Measurements from ENCODE around the gene EZR.
"Not testable (repeated sequence)": the region's sequence is repeated elsewhere in the genome, so short reads cannot be mapped to it uniquely, and the experiment has no call there.

Gene EZR

GRCh38 chr6:158836625-158837311, 17.6 kb upstream of the EZR start:
- no peak overlapping the region for H3K4me3 ChIP-seq (ENCODE audit: low read length)
- no peaks in the 10 kb centered on the region for H3K36me3 ChIP-seq (replicated peaks; ENCODE audit: low read depth, low read length)
- H3K27me3 ChIP-seq (ENCODE audit: low read depth, low read length): no peaks in the 10 kb centered on the region
- no peak overlapping the region for H3K27ac ChIP-seq (ENCODE audit: low read length)
- H3K4me1 ChIP-seq (ENCODE audit: low read length): peaks cover 8% of the 10 kb centered on the region; the same call in 1 of the 2 replicates
- H3K4me2 ChIP-seq (ENCODE audit: low read length): no peak overlapping the region
- H4K20me1 ChIP-seq (ENCODE audit: insufficient read depth, low read length): no peaks in the 10 kb centered on the region
- H3K9ac ChIP-seq (ENCODE audit: low read length): no peak overlapping the region
- TF ChIP-seq CTCF (IDR thresholded peaks at IDR 0.05; ENCODE audit: low read depth, low read length) (no peak), EZH2phosphoT487 (IDR thresholded peaks at IDR 0.05; ENCODE audit: low read depth) (no peak)
- H2AFZ ChIP-seq (ENCODE audit: low read depth, low read length): no peak overlapping the region
- no peaks in the 10 kb centered on the region for H3K79me2 ChIP-seq (ENCODE audit: low read length)
- H3K9me3 ChIP-seq (ENCODE audit: insufficient read depth, low read length): no peaks in the 10 kb centered on the region

DNA sequence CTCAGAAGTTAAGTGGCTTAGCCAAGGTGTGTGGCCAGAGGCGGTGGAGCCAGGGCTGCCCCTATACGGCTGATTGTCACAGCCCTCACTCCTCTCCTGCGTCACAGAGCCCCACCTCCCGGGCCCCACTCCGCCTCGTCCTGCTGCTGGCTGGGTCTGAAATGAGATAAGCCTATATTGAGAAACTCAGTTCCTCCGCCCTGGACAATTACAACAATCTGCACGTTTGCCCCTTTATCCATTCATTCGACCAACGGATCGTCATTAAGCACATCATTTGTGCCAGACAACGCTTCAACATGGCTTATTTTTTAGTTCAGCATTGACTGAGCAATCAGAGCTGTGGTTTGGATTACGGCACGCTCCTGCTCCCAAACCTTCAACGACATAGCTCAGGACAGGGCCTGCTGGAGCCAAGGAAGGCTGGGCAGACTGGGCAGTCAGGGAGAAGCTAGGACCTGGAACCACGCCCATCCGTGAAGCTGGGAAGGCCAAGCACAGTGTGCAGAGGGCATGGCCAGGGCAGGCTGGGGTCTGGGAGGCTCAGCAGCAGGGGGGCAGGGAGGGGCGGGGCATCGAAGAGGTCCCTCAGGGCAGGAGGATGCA, 16.6 kb upstream of the EZR start:
- no peaks in the 10 kb centered on the region for H3K27me3 ChIP-seq (ENCODE audit: low read depth, low read length)
- H3K4me2 ChIP-seq (ENCODE audit: low read length): peak overlapping the region; percentile 93
- no peak overlapping the region for H3K27ac ChIP-seq (ENCODE audit: low read length)
- peak overlapping the region; percentile 44 for H3K9ac ChIP-seq (ENCODE audit: low read length)
- no peaks in the 10 kb centered on the region for H3K36me3 ChIP-seq (replicated peaks; ENCODE audit: low read depth, low read length)
- H3K9me3 ChIP-seq (ENCODE audit: insufficient read depth, low read length): no peaks in the 10 kb centered on the region
- H4K20me1 ChIP-seq (ENCODE audit: insufficient read depth, low read length): no peaks in the 10 kb centered on the region
- peak overlapping the region; percentile 75 for H3K4me3 ChIP-seq (ENCODE audit: low read length)
- TF ChIP-seq EZH2phosphoT487 (IDR thresholded peaks at IDR 0.05; ENCODE audit: low read depth) (no peak), CTCF (IDR thresholded peaks at IDR 0.05; ENCODE audit: low read depth, low read length) (no peak)
- peak overlapping the region; percentile 94 for H2AFZ ChIP-seq (ENCODE audit: low read depth, low read length)
- H3K79me2 ChIP-seq (ENCODE audit: low read length): no peaks in the 10 kb centered on the region
- peaks cover 8% of the 10 kb centered on the region; the same call in 1 of the 2 replicates for H3K4me1 ChIP-seq (ENCODE audit: low read length)

- H3K36me3 ChIP-seq (replicated peaks; ENCODE audit: low read depth, low read length): no peaks in the 10 kb centered on the region
- TF ChIP-seq EZH2phosphoT487 (IDR thresholded peaks at IDR 0.05; ENCODE audit: low read depth) (no peak), CTCF (IDR thresholded peaks at IDR 0.05; ENCODE audit: low read depth, low read length) (no peak)
- H3K27me3 ChIP-seq (ENCODE audit: low read depth, low read length): no peaks in the 10 kb centered on the region
- no peaks in the 10 kb centered on the region for H4K20me1 ChIP-seq (ENCODE audit: insufficient read depth, low read length)
- H3K4me2 ChIP-seq (ENCODE audit: low read length): peak overlapping the region; percentile 93
- H3K27ac ChIP-seq (ENCODE audit: low read length): no peak overlapping the region
- 0 out of 2 replicates have a peak overlapping the region, but pooled peaks have one; percentile 94 for H2AFZ ChIP-seq (ENCODE audit: low read depth, low read length)
- no peak overlapping the region for H3K9ac ChIP-seq (ENCODE audit: low read length)
- peaks cover 8% of the 10 kb centered on the region; the same call in 1 of the 2 replicates for H3K4me1 ChIP-seq (ENCODE audit: low read length)
- H3K79me2 ChIP-seq (ENCODE audit: low read length): no peaks in the 10 kb centered on the region
- no peaks in the 10 kb centered on the region for H3K9me3 ChIP-seq (ENCODE audit: insufficient read depth, low read length)
- no peak overlapping the region for H3K4me3 ChIP-seq (ENCODE audit: low read length)
Measured at GRCh38 chr6:158834675-158835385, 15.7 kb upstream of the EZR start.

- not testable (repeated sequence) for H3K36me3 ChIP-seq (replicated peaks; ENCODE audit: low read depth, low read length); H4K20me1 ChIP-seq (ENCODE audit: insufficient read depth, low read length); H3K4me3 ChIP-seq (ENCODE audit: low read length); H3K79me2 ChIP-seq (ENCODE audit: low read length); H2AFZ ChIP-seq (ENCODE audit: low read depth, low read length); H3K9me3 ChIP-seq (ENCODE audit: insufficient read depth, low read length); H3K27me3 ChIP-seq (ENCODE audit: low read depth, low read length); H3K9ac ChIP-seq (ENCODE audit: low read length); H3K27ac ChIP-seq (ENCODE audit: low read length); H3K4me2 ChIP-seq (ENCODE audit: low read length)
- peaks cover 10% of the 10 kb centered on the region for H3K4me1 ChIP-seq (ENCODE audit: low read length)
Measured at GRCh38 chr6:158832807-158833206, 13.6 kb upstream of the EZR start.

All from OCI-LY3 (cell line).